GM12878 (cell line): Measurements from ENCODE around the gene LIN54. TPM values are rescaled to one million over a fixed set of nuclear protein-coding genes. Genes with fewer than 3 reads are reported as not detected.

Experiments used
- ATAC-seq: fragments of 200-7000 bp; cut with Tn5 transposase; 3 replicates; pipeline ENCODE4 v1.9.1; 2020; ENCODE audit warnings: mild to moderate bottlenecking, moderate library complexity
- BruUV-seq: library from RNA; stranded (reverse); fragments of 400-500 nt; replicated peaks from 2 replicates; lab custom pipeline; 2021; lab: Mats Ljungman, UMichigan
- CTCF ChIA-PET: fragments of 300-600 bp; sonication (Branson Sonifier 250); formaldehyde crosslinking; extraction: SDS; loops from one replicate; lab custom pipeline; 2021; ENCODE audit warnings: inconsistent platforms; lab: Yijun Ruan, JAX
- POLR2A ChIA-PET: fragments of 350-600 bp; formaldehyde crosslinking; extraction: SDS; loops from one replicate; lab custom pipeline; 2021; ENCODE audit warnings: inconsistent platforms; lab: Charles Lee
- RAD21 ChIA-PET: fragments of 300-600 bp; sonication (Branson Sonifier 250); formaldehyde crosslinking; loops from one replicate; lab custom pipeline; 2023; ENCODE audit warnings: antibody characterized with exemption; ENCODE audit not compliant: unreplicated experiment; lab: Charles Lee
- SMC1A ChIA-PET: fragments of 300-600 bp; sonication (Branson Sonifier 250); formaldehyde crosslinking; loops from one replicate; lab custom pipeline; 2023; ENCODE audit not compliant: unreplicated experiment, uncharacterized antibody; lab: Charles Lee
- DNase-seq: peaks from one replicate; pipeline ENCODE4 v3.0.0-alpha.2; 2011; ENCODE audit warnings: low read depth, low spot score
- FAIRE-seq: peaks from 3 replicates; lab custom pipeline; 2011; peaks lifted over from hg19 to GRCh38; lab: Jason Lieb, UNC
- H2AFZ ChIP-seq: 2 replicates; pipeline ENCODE4 v1.6.0; 2011; ENCODE audit warnings: low read depth, low read length, control low read depth; ENCODE audit not compliant: control insufficient read depth
- H3K27ac ChIP-seq: 2 replicates; pipeline ENCODE4 v1.5.1; 2011; ENCODE audit warnings: control low read depth; ENCODE audit not compliant: control insufficient read depth, insufficient read depth
- H3K27me3 ChIP-seq, 2 experiments: replicated peaks in 1 of 2; 2 replicates each; pipeline versions ENCODE4 v1.6.0 to v1.6.1; 2011; ENCODE audit warnings: low read length in 1 of 2; ENCODE audit not compliant: control insufficient read depth in 2 of 2, insufficient read depth in 2 of 2
- H3K36me3 ChIP-seq, 2 experiments: 2 replicates each; pipeline ENCODE4 v1.5.1; 2011; ENCODE audit warnings: low read length in 1 of 2; ENCODE audit not compliant: control insufficient read depth in 2 of 2, insufficient read depth in 2 of 2
- H3K4me1 ChIP-seq: 2 replicates; pipeline ENCODE4 v1.6.1; 2011; ENCODE audit warnings: mild to moderate bottlenecking, low read length, moderate library complexity, mixed read lengths; ENCODE audit not compliant: control insufficient read depth, insufficient read depth
- H3K4me2 ChIP-seq: 2 replicates; pipeline ENCODE4 v1.6.0; 2011; ENCODE audit warnings: control low read depth; ENCODE audit not compliant: control insufficient read depth, insufficient read depth
- H3K4me3 ChIP-seq: fragments of 200-600 bp; sonication (generic); 2 replicates; pipeline ENCODE4 v1.5.1; 2016
- H3K79me2 ChIP-seq: 2 replicates; pipeline ENCODE4 v1.6.0; 2011; ENCODE audit warnings: low read length; ENCODE audit not compliant: control insufficient read depth, insufficient read depth
- H3K9ac ChIP-seq: 2 replicates; pipeline ENCODE4 v1.8.0; 2011; ENCODE audit warnings: low read length, control low read depth, mixed read lengths; ENCODE audit not compliant: control insufficient read depth, insufficient read depth
- H3K9me3 ChIP-seq: replicated peaks from 3 replicates; pipeline ENCODE4 v1.5.1; 2011; ENCODE audit warnings: mild to moderate bottlenecking, low read length; ENCODE audit not compliant: control insufficient read depth, insufficient read depth
- H4K20me1 ChIP-seq: 2 replicates; pipeline ENCODE4 v1.6.0; 2011; ENCODE audit not compliant: control insufficient read depth, insufficient read depth
- BACH1 ChIP-seq: fragments of 450-650 bp; IDR thresholded peaks from 2 replicates; pipeline ENCODE4 v1.6.1; 2017; ENCODE audit warnings: mild to moderate bottlenecking, borderline replicate concordance
- BMI1 ChIP-seq: fragments of 450-650 bp; IDR thresholded peaks from 2 replicates; pipeline ENCODE4 v1.6.1; 2016; ENCODE audit warnings: mild to moderate bottlenecking, moderate library complexity, borderline replicate concordance
- GATAD2B ChIP-seq: fragments of 450-650 bp; conservative IDR thresholded peaks from 2 replicates; pipeline ENCODE4 v1.6.1; 2017; ENCODE audit warnings: low read depth, mild to moderate bottlenecking, moderate library complexity
- MTA2 ChIP-seq: fragments of 450-650 bp; IDR thresholded peaks from 2 replicates; pipeline ENCODE4 v1.6.1; 2016; ENCODE audit warnings: low read depth, mild to moderate bottlenecking, moderate library complexity
- NR2C2 ChIP-seq: IDR thresholded peaks from 2 replicates; pipeline ENCODE4 v1.6.1; 2011; ENCODE audit warnings: borderline replicate concordance, low read depth; ENCODE audit not compliant: control insufficient read depth, insufficient read length
- PAX5 ChIP-seq: IDR thresholded peaks from 2 replicates; pipeline ENCODE4 v1.6.1; 2011; ENCODE audit warnings: low read depth, low read length, borderline replicate concordance
- PAX8 ChIP-seq: fragments of 450-650 bp; IDR thresholded peaks from 2 replicates; pipeline ENCODE4 v1.6.1; 2017; ENCODE audit warnings: mild to moderate bottlenecking, moderate library complexity
- RFX5 ChIP-seq: IDR thresholded peaks from 2 replicates; pipeline ENCODE4 v1.6.1; 2011; ENCODE audit warnings: low read depth, low read length, improper control_type of control experiment
- SREBF1 ChIP-seq: IDR thresholded peaks from 2 replicates; pipeline ENCODE4 v1.6.1; 2012; ENCODE audit warnings: mild to moderate bottlenecking, low read length
- SUZ12 ChIP-seq: fragments of 200-600 bp; sonication (generic); IDR thresholded peaks from one replicate; pipeline ENCODE4 v1.6.1; 2018; ENCODE audit warnings: antibody characterized with exemption, mild to moderate bottlenecking; ENCODE audit not compliant: unreplicated experiment
- TCF12 ChIP-seq: IDR thresholded peaks from 2 replicates; pipeline ENCODE4 v1.6.1; 2011; ENCODE audit warnings: low read depth, mild to moderate bottlenecking, low read length
- ZNF24 ChIP-seq: fragments of 450-650 bp; IDR thresholded peaks from 2 replicates; pipeline ENCODE4 v1.6.1; 2017; ENCODE audit warnings: antibody characterized with exemption, mild to moderate bottlenecking
- ZNF274 ChIP-seq: IDR thresholded peaks from one replicate; pipeline ENCODE4 v1.8.0; 2011; ENCODE audit not compliant: insufficient read length, insufficient read depth
- WGBS: methylation state at CpG from one replicate; pipeline ENCODE4 v1.1.6; 2016; ENCODE audit warnings: low lambda C conversion rate; ENCODE audit not compliant: insufficient replicate concordance, insufficient coverage; ENCODE audit errors: missing lambda C conversion rate; 5-methylcytosine and 5-hydroxymethylcytosine counted together
- in situ Hi-C: fragments of 300-500 bp; cut with MboI; formaldehyde crosslinking; loops from 9 replicates; pipeline ENCODE4 v1.14.3; 2018; ENCODE audit warnings: mixed read lengths
- intact Hi-C: fragments of 100-400 bp; cut with micrococcal nuclease; formaldehyde crosslinking; loops from one replicate; pipeline ENCODE4 v1.14.2; 2022; ENCODE audit not compliant: unreplicated experiment
- polyA plus RNA-seq, 11 experiments: library from polyadenylated mRNA; depleted of rRNA in 4 of 11; unstranded in 6 of 11; stranded (reverse) in 5 of 11; fragments of >200 nt; fragmentation: Nextera tagmentation in 4 of 11; fragmentation: Illumina TruSeq in 1 of 11; extraction: Ambion mirVana in 4 of 11; extraction: Trizol in 1 of 11; gene quantifications; 1 replicate in 1 of 11; 2 replicates in 10 of 11; pipeline versions ENCODE4 v1.2.1 to v1.2.3, GENCODE V29; 2011 to 2016; ENCODE audit warnings: inconsistent platforms in 2 of 11, missing spikeins in 2 of 11, low read depth in 1 of 11
- total RNA-seq, 4 experiments: library from RNA; depleted of rRNA in 3 of 4; stranded (reverse); fragments of >200 nt in 3 of 4; fragmentation: Illumina TruSeq in 1 of 4; extraction: Trizol in 1 of 4; gene quantifications; 2 replicates each; pipeline versions ENCODE4 v1.2.1 to v1.2.3, GENCODE V29; 2013 to 2021
- TF ChIP-seq, protein P1 (sequence below): fragments of 450-650 bp; IDR thresholded peaks from 2 replicates; pipeline ENCODE4 v1.6.1; 2018; ENCODE audit warnings: mild to moderate bottlenecking, low read depth, moderate library complexity; ENCODE audit not compliant: partially characterized antibody
- TF ChIP-seq, protein P2 (sequence below): IDR thresholded peaks from 2 replicates; pipeline ENCODE4 v1.6.1; 2012; ENCODE audit warnings: low read depth, low read length, improper control_type of control experiment
- TF ChIP-seq, protein P3 (sequence below), 3 experiments: IDR thresholded peaks in 2 of 3; conservative IDR thresholded peaks in 1 of 3; 2 replicates each; pipeline ENCODE4 v1.5.1; 2011; ENCODE audit warnings: low read depth in 3 of 3, low read length in 3 of 3, mild to moderate bottlenecking in 3 of 3, control low read depth in 2 of 3, moderate library complexity in 2 of 3, inconsistent platforms in 1 of 3, mixed read lengths in 1 of 3; ENCODE audit not compliant: control insufficient read depth in 2 of 3, insufficient read depth in 1 of 3; ENCODE audit errors: extremely low read depth in 1 of 3

The LIN54 gene
- total and polyA plus RNA-seq, 10 of the 15 experiments (the other 5 are each of a cell fraction or from before 2014, with no cell fraction given), result 1.5 to 20.4 (median 12.2) TPM

DNA sequence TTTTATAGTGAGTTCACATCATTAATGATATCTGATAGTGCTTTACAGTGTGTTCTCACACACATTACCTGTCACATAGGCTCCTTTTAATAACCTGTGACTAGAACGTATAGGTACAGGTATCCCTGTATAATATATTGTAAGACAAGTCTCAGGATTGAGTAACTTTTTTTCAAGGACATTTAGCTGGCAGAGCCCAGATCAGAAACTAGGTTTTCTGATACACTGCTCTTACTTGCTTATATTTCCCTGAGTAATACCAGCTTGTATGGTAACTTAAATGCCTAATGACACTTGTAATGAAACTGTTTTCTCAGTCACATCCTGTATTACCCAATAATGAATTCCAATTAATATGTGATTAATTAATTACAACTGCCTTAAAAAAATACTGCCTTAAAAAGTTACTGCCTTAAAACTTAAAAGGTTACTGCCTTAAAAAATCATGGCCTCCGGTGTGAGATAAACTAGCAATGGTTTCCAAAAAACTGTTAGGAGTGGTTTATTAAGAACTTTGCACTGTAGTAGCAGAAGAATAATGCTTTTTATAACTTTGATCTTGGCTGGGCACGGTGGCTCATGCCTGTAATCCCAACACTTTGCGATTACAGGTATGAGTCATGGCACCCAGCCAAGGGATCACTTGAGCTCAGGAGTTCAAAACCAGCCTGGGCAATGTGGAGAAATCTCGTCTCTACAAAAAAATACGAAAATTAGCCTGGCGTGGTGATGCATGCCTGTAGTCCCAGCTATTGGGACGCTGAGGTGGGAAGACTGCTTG lies 36.3 kb upstream of the LIN54 start (continued):
- TF ChIP-seq PAX5, result no peak
- no peak for TF ChIP-seq SUZ12
- no peak for TF ChIP-seq SREBF1
- no peak for TF ChIP-seq NR2C2
- no peak for TF ChIP-seq BACH1
- TF ChIP-seq, protein P1, sequence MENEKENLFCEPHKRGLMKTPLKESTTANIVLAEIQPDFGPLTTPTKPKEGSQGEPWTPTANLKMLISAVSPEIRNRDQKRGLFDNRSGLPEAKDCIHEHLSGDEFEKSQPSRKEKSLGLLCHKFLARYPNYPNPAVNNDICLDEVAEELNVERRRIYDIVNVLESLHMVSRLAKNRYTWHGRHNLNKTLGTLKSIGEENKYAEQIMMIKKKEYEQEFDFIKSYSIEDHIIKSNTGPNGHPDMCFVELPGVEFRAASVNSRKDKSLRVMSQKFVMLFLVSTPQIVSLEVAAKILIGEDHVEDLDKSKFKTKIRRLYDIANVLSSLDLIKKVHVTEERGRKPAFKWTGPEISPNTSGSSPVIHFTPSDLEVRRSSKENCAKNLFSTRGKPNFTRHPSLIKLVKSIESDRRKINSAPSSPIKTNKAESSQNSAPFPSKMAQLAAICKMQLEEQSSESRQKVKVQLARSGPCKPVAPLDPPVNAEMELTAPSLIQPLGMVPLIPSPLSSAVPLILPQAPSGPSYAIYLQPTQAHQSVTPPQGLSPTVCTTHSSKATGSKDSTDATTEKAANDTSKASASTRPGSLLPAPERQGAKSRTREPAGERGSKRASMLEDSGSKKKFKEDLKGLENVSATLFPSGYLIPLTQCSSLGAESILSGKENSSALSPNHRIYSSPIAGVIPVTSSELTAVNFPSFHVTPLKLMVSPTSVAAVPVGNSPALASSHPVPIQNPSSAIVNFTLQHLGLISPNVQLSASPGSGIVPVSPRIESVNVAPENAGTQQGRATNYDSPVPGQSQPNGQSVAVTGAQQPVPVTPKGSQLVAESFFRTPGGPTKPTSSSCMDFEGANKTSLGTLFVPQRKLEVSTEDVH, result no peak
- no peak for TF ChIP-seq TCF12

DNA sequence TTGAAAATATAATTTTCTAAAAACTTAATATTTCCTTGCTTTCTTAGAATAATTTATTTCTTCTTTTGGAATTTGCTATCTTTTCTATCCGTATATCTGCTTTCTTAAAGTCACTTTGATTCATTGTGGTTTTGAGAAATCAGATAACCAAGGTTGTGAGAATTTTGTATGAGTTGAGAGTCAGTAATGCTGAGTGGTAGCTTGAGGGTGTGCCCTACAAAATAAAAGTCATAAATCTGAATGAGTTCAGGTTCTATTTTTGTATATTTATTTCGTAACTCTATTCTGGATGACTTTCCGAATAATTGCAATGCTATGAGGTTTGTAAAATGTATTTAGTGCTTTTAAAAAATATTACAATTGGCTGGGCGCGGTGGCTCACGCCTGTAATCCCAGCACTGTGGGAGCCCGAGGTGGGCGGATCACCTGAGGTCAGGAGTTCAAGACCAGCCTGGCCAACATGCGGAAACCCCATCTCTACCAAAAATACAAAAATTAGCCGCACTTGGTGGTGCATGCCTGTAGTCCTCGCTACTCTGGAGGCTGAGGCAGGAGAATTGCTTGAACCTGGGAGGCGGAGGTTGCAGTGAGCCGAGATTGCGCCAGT lies 33.3 kb upstream of the LIN54 start:
- FAIRE-seq (no peak), DNase-seq (no peak), ATAC-seq (no peak)
- Histone ChIP-seq H3K4me3 (no peak overlapping the region), H3K4me1 (peaks cover 2% of the 10 kb centered on the region; the same call in 1 of the 2 replicates), H2AFZ (no peak overlapping the region), H3K79me2 (peaks cover 17% of the 10 kb centered on the region), H3K27ac (no peak overlapping the region), H3K27me3 (no peaks in the 10 kb centered on the region), H3K36me3 (no peaks in the 10 kb centered on the region; a peak in 1 of 4 replicates), H3K4me2 (no peak overlapping the region), H3K9ac (no peak overlapping the region), H3K9me3 (no peaks in the 10 kb centered on the region; the same call in 2 of the 3 replicates), H4K20me1 (no peaks in the 10 kb centered on the region)
- POLR2A ChIA-PET, result no interaction called here
- in situ Hi-C loops (no loop called here), intact Hi-C loops (no loop called here)
- RAD21 ChIA-PET, result no interaction called here
- WGBS, result 97% methylated on average over 11 of the region's 14 CpGs
- CTCF ChIA-PET, result no interaction called here
- SMC1A ChIA-PET, result no interaction called here
- no TSS peak for BruUV-seq
- TF ChIP-seq, protein P2, sequence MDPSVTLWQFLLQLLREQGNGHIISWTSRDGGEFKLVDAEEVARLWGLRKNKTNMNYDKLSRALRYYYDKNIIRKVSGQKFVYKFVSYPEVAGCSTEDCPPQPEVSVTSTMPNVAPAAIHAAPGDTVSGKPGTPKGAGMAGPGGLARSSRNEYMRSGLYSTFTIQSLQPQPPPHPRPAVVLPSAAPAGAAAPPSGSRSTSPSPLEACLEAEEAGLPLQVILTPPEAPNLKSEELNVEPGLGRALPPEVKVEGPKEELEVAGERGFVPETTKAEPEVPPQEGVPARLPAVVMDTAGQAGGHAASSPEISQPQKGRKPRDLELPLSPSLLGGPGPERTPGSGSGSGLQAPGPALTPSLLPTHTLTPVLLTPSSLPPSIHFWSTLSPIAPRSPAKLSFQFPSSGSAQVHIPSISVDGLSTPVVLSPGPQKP, result no peak
- TF ChIP-seq, protein P3, sequence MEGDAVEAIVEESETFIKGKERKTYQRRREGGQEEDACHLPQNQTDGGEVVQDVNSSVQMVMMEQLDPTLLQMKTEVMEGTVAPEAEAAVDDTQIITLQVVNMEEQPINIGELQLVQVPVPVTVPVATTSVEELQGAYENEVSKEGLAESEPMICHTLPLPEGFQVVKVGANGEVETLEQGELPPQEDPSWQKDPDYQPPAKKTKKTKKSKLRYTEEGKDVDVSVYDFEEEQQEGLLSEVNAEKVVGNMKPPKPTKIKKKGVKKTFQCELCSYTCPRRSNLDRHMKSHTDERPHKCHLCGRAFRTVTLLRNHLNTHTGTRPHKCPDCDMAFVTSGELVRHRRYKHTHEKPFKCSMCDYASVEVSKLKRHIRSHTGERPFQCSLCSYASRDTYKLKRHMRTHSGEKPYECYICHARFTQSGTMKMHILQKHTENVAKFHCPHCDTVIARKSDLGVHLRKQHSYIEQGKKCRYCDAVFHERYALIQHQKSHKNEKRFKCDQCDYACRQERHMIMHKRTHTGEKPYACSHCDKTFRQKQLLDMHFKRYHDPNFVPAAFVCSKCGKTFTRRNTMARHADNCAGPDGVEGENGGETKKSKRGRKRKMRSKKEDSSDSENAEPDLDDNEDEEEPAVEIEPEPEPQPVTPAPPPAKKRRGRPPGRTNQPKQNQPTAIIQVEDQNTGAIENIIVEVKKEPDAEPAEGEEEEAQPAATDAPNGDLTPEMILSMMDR (IDR thresholded peaks at IDR 0.05 in 2 of 3, conservative IDR thresholded peaks at IDR 0.05 in 1 of 3; ENCODE audit: control insufficient read depth in 2 of 3, extremely low read depth in 1 of 3, insufficient read depth in 1 of 3, low read depth in 3 of 3, low read length in 3 of 3), result no peak
- TF ChIP-seq ZNF274 (no peak), RFX5 (no peak), MTA2 (no peak), GATAD2B (no peak), ZNF24 (no peak), PAX8 (no peak), BMI1 (no peak)
